GM11168 (cell line): ENCODE data around the gene RPS21.

Source experiments
- in situ Hi-C: fragments of 300-500 bp; cut with MboI; formaldehyde crosslinking; loops from one replicate; pipeline ENCODE4 v1.12.0; 2022; ENCODE audit warnings: low sequenced_read_pairs; ENCODE audit not compliant: unreplicated experiment

The RPS21 gene

GRCh38 chr20:62392077-62392418, 5.1 kb downstream of the RPS21 start:
- in situ Hi-C loops, result loop anchor here (25.0 kb wide), 1 partner anchor 380 kb away; no protein-coding TSS in a partner anchor

GRCh38 chr20:62392621-62393334, 5.9 kb downstream of the RPS21 start:
- in situ Hi-C loops, result loop anchor here (25.0 kb wide), 1 partner anchor 380 kb away; no protein-coding TSS in a partner anchor

GRCh38 chr20:62393335-62393665, 6.4 kb downstream of the RPS21 start:
- in situ Hi-C loops, result loop anchor here (25.0 kb wide), 1 partner anchor 381 kb away; no protein-coding TSS in a partner anchor

GRCh38 chr20:62393830-62394229, 6.9 kb downstream of the RPS21 start:
- in situ Hi-C loops, result loop anchor here (25.0 kb wide), 1 partner anchor 382 kb away; no protein-coding TSS in a partner anchor

GRCh38 chr20:62394248-62395245, 7.6 kb downstream of the RPS21 start:
- in situ Hi-C loops, result loop anchor here (25.0 kb wide), 1 partner anchor 382 kb away; no protein-coding TSS in a partner anchor

GRCh38 chr20:62395311-62396242, 8.7 kb downstream of the RPS21 start:
- in situ Hi-C loops, result loop anchor here (25.0 kb wide), 1 partner anchor 383 kb away; no protein-coding TSS in a partner anchor

GRCh38 chr20:62396367-62397239, 9.7 kb downstream of the RPS21 start:
- in situ Hi-C loops, result loop anchor here (25.0 kb wide), 1 partner anchor 384 kb away; no protein-coding TSS in a partner anchor

GRCh38 chr20:62398120-62398821, 11.4 kb downstream of the RPS21 start:
- in situ Hi-C loops, result loop anchor here (25.0 kb wide), 1 partner anchor 386 kb away; no protein-coding TSS in a partner anchor

- in situ Hi-C loops, result no loop called here
Measured at GRCh38 chr20:62400021-62400420, 13.1 kb downstream of the RPS21 start.

- in situ Hi-C loops, result no loop called here
Measured at GRCh38 chr20:62400541-62400940, 13.6 kb downstream of the RPS21 start.

GRCh38 chr20:62401331-62401779, 14.5 kb downstream of the RPS21 start:
- in situ Hi-C loops, result no loop called here

GRCh38 chr20:62402456-62403150, 15.7 kb downstream of the RPS21 start:
- in situ Hi-C loops, result no loop called here

GRCh38 chr20:62403331-62403730, 16.4 kb downstream of the RPS21 start:
- in situ Hi-C loops, result no loop called here

GRCh38 chr20:62404112-62404665, 17.3 kb downstream of the RPS21 start:
- in situ Hi-C loops, result no loop called here

GRCh38 chr20:62404761-62405107, 17.8 kb downstream of the RPS21 start:
- in situ Hi-C loops, result no loop called here

GRCh38 chr20:62405108-62405980, 18.4 kb downstream of the RPS21 start:
- in situ Hi-C loops, result no loop called here
